SHP77 treated with DMSO at 0.1 percent for 48 hours (cell line): ENCODE results near the gene PEAR1.

Source experiments
- DNase-seq: peaks from one replicate; lab custom pipeline; 2025; lab: John Stamatoyannopoulos, UW

PEAR1 gene

DNA sequence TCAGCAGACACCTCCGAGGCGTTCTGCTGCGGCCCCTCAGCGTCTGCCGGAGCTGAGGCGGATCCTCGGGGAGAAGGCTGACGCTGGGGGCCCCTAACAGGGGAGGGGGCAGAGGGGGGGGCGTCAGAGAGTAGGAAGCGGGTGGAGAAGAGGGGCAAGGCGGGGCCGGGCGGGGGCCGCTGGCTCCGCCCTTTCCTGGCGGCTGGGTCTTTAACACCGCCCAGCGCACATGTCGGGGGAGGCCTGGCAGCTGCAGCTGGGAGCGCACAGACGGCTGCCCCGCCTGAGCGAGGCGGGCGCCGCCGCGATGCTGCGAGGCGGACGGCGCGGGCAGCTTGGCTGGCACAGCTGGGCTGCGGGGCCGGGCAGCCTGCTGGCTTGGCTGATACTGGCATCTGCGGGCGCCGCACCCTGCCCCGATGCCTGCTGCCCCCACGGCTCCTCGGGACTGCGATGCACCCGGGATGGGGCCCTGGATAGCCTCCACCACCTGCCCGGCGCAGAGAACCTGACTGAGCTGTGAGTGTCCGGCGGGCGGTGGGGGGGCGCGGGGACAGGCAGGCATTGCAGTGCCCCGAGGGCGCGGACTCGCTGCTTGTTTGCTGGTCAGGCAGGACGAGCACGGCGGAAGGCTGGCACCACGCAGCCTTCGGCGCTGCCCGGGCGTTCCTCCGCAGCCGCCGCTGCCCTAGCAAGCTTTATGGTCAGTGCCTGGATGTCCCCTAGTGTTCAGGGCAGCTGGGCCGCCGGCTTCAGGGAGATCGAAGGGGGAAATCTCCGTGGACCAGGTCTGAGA is 32.7 kb upstream of the PEAR1 start, which contains the start of gene NTRK1:
Gene NTRK1, plus strand, starts transcription at position 238 of the 796 bp plus-strand sequence. Its CDS starts 70 bp downstream, at position 308.
- DNase-seq = peak; percentile 59

- no peak for DNase-seq
Observed at GRCh38 chr1:156862584-156862983, 30.9 kb upstream of the PEAR1 start.

DNA sequence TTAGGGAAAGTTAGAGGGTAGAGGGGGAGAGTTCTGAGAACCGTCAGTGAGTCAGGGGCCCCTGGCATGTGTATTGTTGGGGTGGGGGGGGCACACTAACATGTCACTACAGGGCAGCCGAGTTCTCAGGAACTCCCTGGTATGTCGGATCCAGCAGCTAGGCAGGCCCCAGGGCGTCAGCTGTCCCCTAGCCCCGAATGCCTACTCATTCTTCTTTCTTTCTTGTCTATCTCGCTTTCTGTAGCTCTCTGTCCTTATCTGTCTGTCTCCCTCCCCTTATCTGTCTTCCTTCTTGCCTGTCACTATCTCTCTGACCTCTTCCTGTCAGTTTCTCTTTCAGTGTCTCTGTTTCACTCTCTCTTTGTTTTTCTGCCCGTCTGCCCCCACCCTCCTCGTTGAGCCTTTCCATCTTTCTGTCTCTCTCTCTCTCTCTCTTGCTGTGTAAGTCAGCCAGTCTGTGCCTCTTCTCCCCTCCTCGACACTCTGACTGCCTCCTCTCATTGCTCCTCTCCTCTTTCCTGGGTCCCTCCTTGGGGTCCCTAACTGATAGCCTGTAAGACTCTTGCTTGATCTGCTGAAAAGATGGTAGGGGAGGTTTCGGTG is 30.4 kb upstream of the PEAR1 start:
- no peak for DNase-seq

DNA sequence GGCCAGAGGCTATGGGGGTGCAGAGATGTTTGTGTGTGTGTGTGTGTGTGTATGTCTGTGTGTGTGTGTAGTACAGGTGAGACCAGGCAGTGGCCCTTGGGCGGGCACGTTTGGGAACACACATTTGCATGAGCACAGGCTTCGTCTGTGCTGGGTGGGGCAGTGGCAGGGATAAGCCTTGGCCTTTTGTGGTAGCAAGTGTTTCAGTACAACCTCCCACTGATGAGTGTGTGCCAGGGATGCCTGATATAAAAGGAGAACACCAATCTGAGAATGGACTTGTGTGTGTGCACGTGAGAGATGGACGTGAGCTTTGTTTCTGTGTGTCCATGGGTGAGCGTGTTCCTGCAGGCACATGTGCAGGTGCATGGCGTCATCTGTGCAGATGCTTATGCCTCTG is 29.9 kb upstream of the PEAR1 start:
- no peak for DNase-seq

DNA sequence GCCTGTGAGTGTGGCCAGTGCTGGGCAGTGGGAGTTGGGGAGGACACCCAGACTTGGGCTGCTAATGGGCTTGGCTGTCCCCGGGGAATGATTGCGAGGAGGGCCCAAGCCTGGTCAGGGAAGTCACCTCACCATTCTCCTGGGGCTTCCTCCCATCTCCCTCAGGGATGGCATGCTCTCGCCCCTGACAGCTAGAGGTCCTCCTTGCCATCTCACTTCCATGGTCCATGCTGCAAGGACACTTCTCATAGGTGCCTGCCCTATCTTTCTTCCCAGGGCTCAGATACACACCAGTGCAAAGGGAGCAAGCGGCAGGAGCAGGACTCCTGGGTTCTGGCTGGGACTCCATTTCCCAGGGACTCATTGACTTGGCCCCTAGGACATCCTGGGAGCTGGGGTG is 28.7 kb upstream of the PEAR1 start:
- DNase-seq = no peak

- no peak for DNase-seq
Observed at GRCh38 chr1:156865258-156865657, 28.3 kb upstream of the PEAR1 start.

GRCh38 chr1:156865865-156866248 is 27.7 kb upstream of the PEAR1 start:
- DNase-seq = no peak

- DNase-seq = no peak
Observed at GRCh38 chr1:156866249-156866909, 27.1 kb upstream of the PEAR1 start.

GRCh38 chr1:156868341-156868740 is 25.2 kb upstream of the PEAR1 start:
- DNase-seq = no peak

DNA sequence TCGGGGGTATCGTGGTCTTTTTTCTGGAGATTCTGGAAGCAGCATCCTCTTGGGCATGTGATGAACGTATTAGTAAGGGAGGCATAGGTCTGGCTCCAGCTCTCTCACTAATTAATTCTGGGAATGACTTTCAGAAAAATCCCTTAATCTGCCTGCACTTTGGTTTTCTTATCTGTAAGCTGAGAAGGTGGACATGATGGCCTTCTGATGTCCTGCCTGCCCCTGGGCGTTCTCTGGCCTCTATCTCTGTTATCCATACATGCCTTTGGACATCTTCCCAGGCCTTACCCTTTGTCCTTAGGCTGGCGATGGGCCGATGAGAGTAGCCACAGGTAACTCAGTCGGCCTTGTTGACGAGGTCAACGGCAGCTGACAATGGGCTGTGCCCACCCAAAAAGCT is 24.1 kb upstream of the PEAR1 start:
- DNase-seq = no peak

DNA sequence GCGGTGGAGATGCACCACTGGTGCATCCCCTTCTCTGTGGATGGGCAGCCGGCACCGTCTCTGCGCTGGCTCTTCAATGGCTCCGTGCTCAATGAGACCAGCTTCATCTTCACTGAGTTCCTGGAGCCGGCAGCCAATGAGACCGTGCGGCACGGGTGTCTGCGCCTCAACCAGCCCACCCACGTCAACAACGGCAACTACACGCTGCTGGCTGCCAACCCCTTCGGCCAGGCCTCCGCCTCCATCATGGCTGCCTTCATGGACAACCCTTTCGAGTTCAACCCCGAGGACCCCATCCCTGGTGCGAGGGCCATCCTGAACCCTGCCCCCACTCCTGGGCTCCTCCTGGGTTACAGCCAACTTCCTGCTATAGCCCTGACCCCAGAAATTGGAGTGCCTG is 19.9 kb upstream of the PEAR1 start:
- DNase-seq = no peak

- DNase-seq = no peak
Observed at GRCh38 chr1:156874142-156874541, 19.4 kb upstream of the PEAR1 start.

- DNase-seq = no peak
Observed at GRCh38 chr1:156874572-156875340, 18.8 kb upstream of the PEAR1 start.

DNA sequence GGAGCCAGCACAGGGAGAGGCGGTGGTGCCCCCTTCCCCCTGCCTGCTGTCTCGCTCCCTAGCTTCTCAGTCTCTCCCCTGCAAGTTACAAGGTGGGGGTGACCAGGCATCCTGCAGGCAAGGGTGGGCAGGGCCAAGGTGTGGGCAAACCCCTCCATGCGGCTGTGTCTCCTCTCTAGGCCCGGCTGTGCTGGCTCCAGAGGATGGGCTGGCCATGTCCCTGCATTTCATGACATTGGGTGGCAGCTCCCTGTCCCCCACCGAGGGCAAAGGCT is 18.2 kb upstream of the PEAR1 start:
- no peak for DNase-seq

DNA sequence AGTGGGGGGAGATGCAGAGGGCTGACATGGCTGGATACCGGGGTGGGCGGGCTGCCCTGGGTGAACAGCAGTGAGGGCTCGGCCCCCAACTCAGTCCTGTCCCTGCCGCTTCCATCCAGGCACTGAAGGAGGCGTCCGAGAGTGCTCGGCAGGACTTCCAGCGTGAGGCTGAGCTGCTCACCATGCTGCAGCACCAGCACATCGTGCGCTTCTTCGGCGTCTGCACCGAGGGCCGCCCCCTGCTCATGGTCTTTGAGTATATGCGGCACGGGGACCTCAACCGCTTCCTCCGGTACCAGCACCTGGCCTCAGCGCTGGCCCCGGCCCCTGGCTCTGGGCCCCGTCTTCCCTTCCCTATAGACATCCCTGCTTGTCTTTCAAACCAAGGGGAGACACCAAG is 17.2 kb upstream of the PEAR1 start:
- DNase-seq = no peak

DNA sequence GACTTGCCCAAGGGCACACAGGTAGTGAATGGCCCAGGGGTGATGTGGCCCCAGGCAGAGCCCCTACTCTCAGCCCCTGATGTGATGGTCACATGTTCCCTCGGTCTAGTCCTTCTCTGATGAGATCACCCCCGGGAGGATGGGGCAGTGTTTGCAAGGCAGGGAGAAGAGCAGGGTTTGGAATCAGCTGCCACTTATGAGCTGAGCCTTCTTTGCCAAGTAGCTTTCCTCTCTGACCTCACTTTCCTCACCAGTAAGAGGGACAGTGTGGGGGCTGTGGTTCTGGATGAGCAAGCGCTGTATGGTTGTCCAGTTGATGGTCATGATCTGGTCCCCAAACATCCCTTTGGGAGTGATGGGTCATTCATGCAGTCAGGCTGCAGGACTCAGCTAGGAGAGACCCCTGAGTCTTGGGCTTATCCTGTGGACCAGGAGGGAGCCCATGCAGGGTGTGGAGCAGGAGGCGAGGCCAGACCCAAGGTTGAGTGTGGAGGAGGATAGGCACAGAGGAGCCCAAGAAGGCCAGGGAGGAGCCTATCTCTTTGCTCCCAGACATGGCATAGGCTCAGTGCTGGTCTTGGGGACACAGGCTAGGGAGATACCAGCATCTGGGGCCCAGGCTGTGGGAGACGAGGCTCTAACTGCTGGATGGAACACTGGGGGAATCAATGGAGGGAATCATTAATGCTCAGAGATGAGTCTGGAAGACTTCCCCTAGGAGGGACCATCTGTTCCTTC is 15.9 kb upstream of the PEAR1 start:
- no peak for DNase-seq

- no peak for DNase-seq
Observed at GRCh38 chr1:156879876-156880275, 13.6 kb upstream of the PEAR1 start.

DNA sequence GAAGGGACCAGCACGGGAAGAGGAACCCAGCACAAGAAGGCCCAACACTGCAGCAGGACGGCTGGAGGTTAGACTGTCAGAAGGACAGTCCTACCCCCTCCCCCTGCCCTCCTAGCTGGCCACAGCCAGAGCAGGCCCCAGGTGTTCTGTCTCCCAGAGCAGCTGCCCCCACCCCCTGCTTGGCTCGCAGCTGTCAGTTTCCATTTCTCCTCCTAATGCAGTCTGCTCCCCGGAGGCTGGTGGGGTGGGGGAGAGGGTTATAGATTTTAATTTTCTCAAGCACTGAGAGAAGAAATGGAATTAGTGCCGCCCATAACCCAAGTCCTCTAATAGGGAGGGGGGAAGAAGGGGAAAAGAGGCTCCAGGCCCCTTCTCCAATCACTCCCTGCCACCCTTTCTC is 13.0 kb upstream of the PEAR1 start:
- no peak for DNase-seq

GRCh38 chr1:156881101-156881500 is 12.4 kb upstream of the PEAR1 start:
- no peak for DNase-seq

- no peak for DNase-seq
Observed at GRCh38 chr1:156881663-156882062, 11.9 kb upstream of the PEAR1 start.

DNA sequence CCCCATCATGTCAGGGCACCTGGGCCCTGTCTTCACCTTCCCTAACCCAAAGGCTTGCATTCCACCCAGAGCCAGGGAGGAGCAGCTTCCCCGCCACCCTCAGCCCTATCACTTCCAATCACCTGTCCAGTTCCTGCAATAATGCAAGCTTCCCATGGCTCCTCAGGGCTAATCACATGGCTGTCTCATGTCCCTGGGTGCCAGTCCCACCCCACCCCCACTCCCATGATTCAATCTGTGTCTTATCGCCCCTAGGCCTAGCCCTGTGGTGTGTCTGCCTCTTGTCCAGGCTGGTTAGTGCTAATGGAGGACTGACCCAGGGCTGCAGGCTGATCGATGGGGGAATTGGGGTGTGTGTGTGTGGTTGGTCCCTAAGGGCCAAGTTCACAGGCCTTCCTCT is 11.0 kb upstream of the PEAR1 start:
- DNase-seq = no peak

- no peak for DNase-seq
Observed at GRCh38 chr1:156883919-156884318, 9.6 kb upstream of the PEAR1 start.
